Natural killer cell (primary cell): ENCODE measurements around the gene MLPH. TPM values are rescaled to one million over a fixed set of nuclear protein-coding genes. Genes with fewer than 3 reads are reported as not detected.

Experiments
- ATAC-seq, 3 donors: fragments of 150-1000 bp in 2 of 3; fragments of 200-7000 bp in 1 of 3; cut with Tn5 transposase; 1 replicate in 1 of 3; 2 replicates in 2 of 3; pipeline ENCODE4 v1.10.0; 2021; ENCODE audit warnings: mild to moderate bottlenecking in 2 of 3, moderate library complexity in 2 of 3
- DNase-seq, 2 donors: peaks; one replicate each; pipeline versions ENCODE4 v3.0.0 to v3.0.0-alpha.2; 2013 to 2021; ENCODE audit warnings: mixed read lengths in 1 of 2
- H3K27ac ChIP-seq: one replicate; pipeline ENCODE4 v1.5.1; 2013; ENCODE audit warnings: mild to moderate bottlenecking, low read length
- H3K27me3 ChIP-seq: one replicate; pipeline ENCODE4 v1.6.1; 2013; ENCODE audit warnings: low read length; ENCODE audit not compliant: control insufficient read depth, insufficient read depth
- H3K36me3 ChIP-seq: one replicate; pipeline ENCODE4 v1.6.1; 2013; ENCODE audit warnings: low read length; ENCODE audit not compliant: control insufficient read depth, insufficient read depth
- H3K4me1 ChIP-seq: one replicate; pipeline ENCODE4 v1.6.1; 2013; ENCODE audit warnings: low read length; ENCODE audit not compliant: control insufficient read depth, insufficient read depth
- H3K4me3 ChIP-seq: one replicate; pipeline ENCODE4 v1.5.1; 2013; ENCODE audit warnings: low read length
- H3K9me3 ChIP-seq: one replicate; pipeline ENCODE4 v1.6.1; 2013; ENCODE audit warnings: low read length; ENCODE audit not compliant: control insufficient read depth, insufficient read depth
- H3K27ac Mint-ChIP-seq, 2 donors: one replicate each; pipeline ENCODE4 v1.8.0; 2022; ENCODE audit warnings: mild to moderate bottlenecking in 2 of 2, mixed read lengths in 2 of 2, moderate library complexity in 1 of 2
- H3K27me3 Mint-ChIP-seq, 2 donors: one replicate each; pipeline ENCODE4 v1.8.0; 2022; ENCODE audit warnings: low read depth in 2 of 2, mixed read lengths in 2 of 2
- H3K36me3 Mint-ChIP-seq: one replicate; pipeline ENCODE4 v1.8.0; 2022; ENCODE audit warnings: mixed read lengths
- H3K4me1 Mint-ChIP-seq, 2 donors: one replicate each; pipeline ENCODE4 v1.8.0; 2022; ENCODE audit warnings: mixed read lengths in 2 of 2
- H3K4me3 Mint-ChIP-seq: one replicate; pipeline ENCODE4 v1.8.0; 2022; ENCODE audit warnings: mild to moderate bottlenecking, moderate library complexity, mixed read lengths
- H3K9me3 Mint-ChIP-seq, 2 donors: one replicate each; pipeline ENCODE4 v1.8.0; 2022; ENCODE audit warnings: mixed read lengths in 2 of 2
- WGBS: methylation state at CpG from one replicate; pipeline ENCODE4 v1.1.7; 2013; ENCODE audit warnings: missing lambda C conversion rate; ENCODE audit not compliant: insufficient coverage; 5-methylcytosine and 5-hydroxymethylcytosine counted together
- intact Hi-C: fragments of 100-400 bp; cut with micrococcal nuclease; formaldehyde crosslinking; loops from one replicate; pipeline ENCODE4 v1.14.2; 2022
- total RNA-seq, 4 donors: library from RNA; stranded (reverse); fragments of 120-200 nt in 1 of 4; gene quantifications; one replicate each; pipeline versions ENCODE4 v1.2.3 to v1.2.4, GENCODE V29; 2013 to 2022
- TF ChIP-seq, protein P1 (sequence below): fragments of 200-600 bp; IDR thresholded peaks from one replicate; pipeline ENCODE4 v1.8.0; 2022; ENCODE audit warnings: antibody characterized with exemption

Gene MLPH
- total RNA-seq, 3 donors from 2014 or later (not counting 1 experiment from before 2014, with no cell fraction given) = not detected

- no peak overlapping the region for H3K4me3 ChIP-seq
- H3K4me1 ChIP-seq = no peaks in the 10 kb centered on the region
- Mint-ChIP-seq H3K27ac (no peak overlapping the region), H3K9me3 (no peaks in the 10 kb centered on the region), H3K4me3 (no peak overlapping the region), H3K27me3 (peaks cover 32 to 45% of the 10 kb centered on the region in 2 donors), H3K36me3 (no peaks in the 10 kb centered on the region), H3K4me1 (peaks cover 0 to 7% of the 10 kb centered on the region in 2 donors)
- H3K9me3 ChIP-seq = no peaks in the 10 kb centered on the region
- intact Hi-C loops = no loop called here
- ATAC-seq (no peak), DNase-seq (no peak)
- no peaks in the 10 kb centered on the region for H3K27me3 ChIP-seq
- H3K36me3 ChIP-seq = no peaks in the 10 kb centered on the region
- no peak overlapping the region for H3K27ac ChIP-seq
- WGBS = 88% methylated on average over 1 of the region's 2 CpGs
- TF ChIP-seq, protein P1, sequence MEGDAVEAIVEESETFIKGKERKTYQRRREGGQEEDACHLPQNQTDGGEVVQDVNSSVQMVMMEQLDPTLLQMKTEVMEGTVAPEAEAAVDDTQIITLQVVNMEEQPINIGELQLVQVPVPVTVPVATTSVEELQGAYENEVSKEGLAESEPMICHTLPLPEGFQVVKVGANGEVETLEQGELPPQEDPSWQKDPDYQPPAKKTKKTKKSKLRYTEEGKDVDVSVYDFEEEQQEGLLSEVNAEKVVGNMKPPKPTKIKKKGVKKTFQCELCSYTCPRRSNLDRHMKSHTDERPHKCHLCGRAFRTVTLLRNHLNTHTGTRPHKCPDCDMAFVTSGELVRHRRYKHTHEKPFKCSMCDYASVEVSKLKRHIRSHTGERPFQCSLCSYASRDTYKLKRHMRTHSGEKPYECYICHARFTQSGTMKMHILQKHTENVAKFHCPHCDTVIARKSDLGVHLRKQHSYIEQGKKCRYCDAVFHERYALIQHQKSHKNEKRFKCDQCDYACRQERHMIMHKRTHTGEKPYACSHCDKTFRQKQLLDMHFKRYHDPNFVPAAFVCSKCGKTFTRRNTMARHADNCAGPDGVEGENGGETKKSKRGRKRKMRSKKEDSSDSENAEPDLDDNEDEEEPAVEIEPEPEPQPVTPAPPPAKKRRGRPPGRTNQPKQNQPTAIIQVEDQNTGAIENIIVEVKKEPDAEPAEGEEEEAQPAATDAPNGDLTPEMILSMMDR = no peak
Measured at GRCh38 chr2:237501892-237502513, 15.0 kb downstream of the MLPH start.

DNA sequence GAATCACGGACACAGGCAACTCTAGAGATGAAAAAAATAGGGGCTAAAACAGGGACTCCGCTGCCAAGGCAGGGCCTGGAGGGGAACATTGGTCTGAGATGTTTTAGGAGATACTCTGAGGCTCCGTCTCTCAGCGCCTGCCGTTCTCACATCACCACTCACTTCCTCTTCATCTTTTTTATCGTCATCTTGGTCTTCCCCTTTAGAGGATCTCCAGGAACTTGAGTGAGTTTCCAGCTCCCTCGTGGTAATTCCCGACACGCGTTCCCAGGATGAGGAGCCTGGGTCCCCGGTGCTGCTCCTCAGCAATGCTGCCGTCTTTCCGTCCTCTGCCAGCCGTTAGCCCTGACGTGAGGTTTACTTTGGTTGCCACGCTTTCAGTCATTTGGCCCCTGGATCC is 16.1 kb downstream of the MLPH start:
- Mint-ChIP-seq H3K9me3 (no peaks in the 10 kb centered on the region), H3K27ac (no peak overlapping the region), H3K27me3 (peaks cover 35 to 49% of the 10 kb centered on the region in 2 donors), H3K4me3 (no peak overlapping the region), H3K36me3 (no peaks in the 10 kb centered on the region), H3K4me1 (peaks cover 0 to 7% of the 10 kb centered on the region in 2 donors)
- DNase-seq (no peak), ATAC-seq (no peak)
- intact Hi-C loops = no loop called here
- no peak overlapping the region for H3K27ac ChIP-seq
- no peaks in the 10 kb centered on the region for H3K9me3 ChIP-seq
- 81% methylated on average over 16 of the region's 16 CpGs for WGBS
- no peak overlapping the region for H3K4me3 ChIP-seq
- no peaks in the 10 kb centered on the region for H3K4me1 ChIP-seq
- no peaks in the 10 kb centered on the region for H3K36me3 ChIP-seq
- no peaks in the 10 kb centered on the region for H3K27me3 ChIP-seq
- TF ChIP-seq, protein P1 = no peak

DNA sequence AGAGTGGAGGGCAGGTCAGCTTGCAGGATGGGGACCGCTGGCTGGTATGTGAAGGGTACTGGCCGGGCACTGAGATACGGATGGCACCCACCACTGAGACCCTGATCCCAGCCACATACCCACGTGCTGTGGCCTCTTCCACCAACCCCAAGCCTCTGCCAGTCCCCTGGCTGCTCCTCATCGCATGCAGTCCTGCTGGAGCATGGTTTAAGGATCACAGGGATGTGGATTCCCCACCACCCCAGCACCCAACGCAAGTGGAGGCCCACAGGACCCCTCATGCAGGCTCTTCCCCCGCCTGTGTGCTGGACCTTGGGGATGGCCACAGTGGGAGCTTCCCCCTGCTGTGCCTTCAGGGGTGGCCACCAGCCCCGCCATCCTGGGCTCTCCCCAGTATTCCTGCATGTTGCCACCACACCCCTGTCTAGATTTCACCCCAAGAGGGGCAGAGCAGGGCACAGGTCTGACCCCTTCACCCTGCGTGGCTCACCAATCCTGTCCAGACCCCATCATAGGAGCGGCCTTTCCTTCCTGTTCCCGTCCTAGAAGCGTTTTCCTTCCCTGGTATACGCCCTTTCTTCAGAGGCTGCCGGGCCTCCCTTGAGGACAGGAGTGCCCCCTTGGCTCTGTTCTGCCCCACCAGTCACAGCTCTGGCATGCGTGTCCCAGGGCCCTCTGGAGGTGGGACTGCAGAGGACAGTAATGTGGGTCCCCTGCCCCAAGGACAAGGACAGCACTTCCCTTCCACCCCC is 18.3 kb downstream of the MLPH start:
- Histone ChIP-seq H3K9me3 (no peaks in the 10 kb centered on the region), H3K27ac (no peak overlapping the region), H3K27me3 (no peaks in the 10 kb centered on the region), H3K36me3 (no peaks in the 10 kb centered on the region), H3K4me3 (no peak overlapping the region), H3K4me1 (no peaks in the 10 kb centered on the region)
- Mint-ChIP-seq H3K9me3 (no peaks in the 10 kb centered on the region), H3K4me3 (no peak overlapping the region), H3K36me3 (no peaks in the 10 kb centered on the region), H3K27me3 (peaks cover 32 to 38% of the 10 kb centered on the region in 2 donors), H3K4me1 (peaks cover 0 to 7% of the 10 kb centered on the region in 2 donors), H3K27ac (no peak overlapping the region)
- WGBS = 83% methylated on average over 15 of the region's 15 CpGs
- ATAC-seq (no peak), DNase-seq (no peak)
- TF ChIP-seq, protein P1 = no peak
- intact Hi-C loops = no loop called here
